Left renal cortex interstitium (tissue), 4 donors: ENCODE results near the gene TTC22. TPM values are rescaled to one million over a fixed set of nuclear protein-coding genes. Genes with fewer than 3 reads are reported as not detected.

Experiments used
- DNase-seq, 4 donors: peaks; one replicate each; pipeline ENCODE4 v3.0.0-alpha.2; 2013; ENCODE audit warnings: low read depth in 4 of 4, low spot score in 2 of 4, missing footprints in 1 of 4
- polyA plus RNA-seq, 4 donors: library from polyadenylated mRNA; unstranded; fragments of 120-200 nt; gene quantifications; one replicate each; pipeline ENCODE4 v1.2.1, GENCODE V29; 2013; ENCODE audit not compliant: insufficient read length in 4 of 4

TTC22 gene
- polyA plus RNA-seq, 4 donors: 4.8 to 8.8 (median 7.3) TPM

DNA sequence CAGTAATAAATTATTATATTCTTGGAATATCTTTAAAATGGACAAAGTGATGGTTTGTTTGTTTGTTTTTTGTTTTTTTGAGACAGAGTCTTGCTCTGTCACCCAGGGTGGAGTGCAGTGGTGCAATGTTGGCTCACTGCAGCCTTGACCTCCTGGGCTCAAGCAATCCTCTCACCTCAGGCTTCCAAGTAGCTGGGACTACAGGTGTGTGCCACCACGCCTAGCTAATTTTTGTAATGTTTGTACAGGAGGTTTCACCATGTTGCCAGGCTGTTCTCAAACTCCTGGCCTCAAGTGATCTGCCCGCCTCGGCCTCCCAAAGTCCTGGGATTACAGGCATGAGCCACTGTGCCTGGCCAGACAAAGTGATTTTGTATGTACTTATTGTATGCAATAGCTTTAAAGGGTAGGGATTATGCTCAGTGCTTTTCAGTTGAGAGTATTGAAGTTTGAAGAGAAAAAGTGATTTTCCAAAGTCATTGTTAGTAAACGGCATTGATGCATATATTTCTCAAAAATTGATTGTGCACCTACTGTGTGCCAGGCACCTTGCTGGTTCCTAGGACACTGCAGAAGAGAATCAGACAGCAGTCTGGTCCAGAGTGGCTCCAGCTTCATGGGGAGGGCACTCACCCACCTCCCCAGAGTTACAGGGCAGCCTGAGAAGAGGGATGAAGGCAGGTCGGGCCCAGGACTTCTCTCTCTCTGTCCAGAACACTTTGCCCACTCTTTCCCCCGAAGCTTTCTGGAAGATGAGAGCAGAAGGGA, 34.2 kb upstream of the TTC22 start:
- DNase-seq: no peak

DNA sequence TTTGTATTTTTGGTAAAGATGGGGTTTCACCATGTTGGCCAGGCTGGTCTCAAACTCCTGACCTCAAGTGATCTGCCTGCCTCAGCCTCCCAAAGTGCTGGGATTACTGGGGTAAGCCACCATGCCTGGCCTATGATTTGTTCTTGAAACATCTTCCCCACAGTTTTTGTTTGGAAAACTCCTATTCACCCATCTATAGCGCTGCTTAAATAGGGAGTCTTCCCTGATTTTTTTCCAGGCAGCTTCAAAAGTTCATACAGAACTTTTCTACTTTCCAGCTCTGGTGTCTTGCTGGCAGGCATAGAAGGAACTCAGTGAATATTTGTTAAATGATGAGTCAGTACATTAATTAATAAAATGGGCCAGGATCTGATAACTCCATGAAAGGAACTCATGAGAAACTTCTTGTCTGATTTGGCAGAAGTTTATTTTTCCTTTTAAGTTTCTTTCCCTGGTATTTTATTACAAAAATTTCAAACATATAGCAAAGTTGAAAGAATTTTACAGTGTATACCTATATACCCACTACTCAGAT, 33.0 kb upstream of the TTC22 start:
- DNase-seq: no peak

GRCh38 chr1:54833121-54833520, 32.0 kb upstream of the TTC22 start:
- DNase-seq: no peak

GRCh38 chr1:54826226-54826816, 25.2 kb upstream of the TTC22 start:
- DNase-seq: no peak

GRCh38 chr1:54825696-54826095, 24.6 kb upstream of the TTC22 start:
- DNase-seq: no peak

GRCh38 chr1:54823670-54824069, 22.5 kb upstream of the TTC22 start:
- DNase-seq: no peak

DNA sequence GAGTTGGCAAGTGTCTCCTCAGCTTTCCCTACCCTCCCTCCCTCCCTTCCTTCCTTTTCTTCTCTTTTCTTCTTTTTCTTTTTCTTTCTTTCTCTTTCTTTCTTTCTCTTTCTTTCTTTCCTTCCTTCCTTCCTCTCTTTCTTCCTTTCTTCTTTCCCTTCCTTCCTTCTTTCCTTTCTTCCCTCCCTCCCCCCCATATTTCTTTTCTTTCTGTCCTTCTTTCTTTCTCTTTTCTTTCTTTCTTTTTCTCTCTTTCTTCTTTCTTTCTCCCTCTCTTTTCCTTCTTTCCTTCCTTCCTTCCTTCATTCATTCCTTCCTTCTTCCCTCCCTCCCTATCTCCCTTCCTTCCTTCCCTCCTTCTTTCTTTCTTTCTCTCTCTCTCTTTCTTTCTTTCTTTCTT, 18.6 kb upstream of the TTC22 start:
- DNase-seq: no peak

GRCh38 chr1:54819195-54819536, 18.0 kb upstream of the TTC22 start:
- no peak for DNase-seq

- no peak for DNase-seq
Observed at GRCh38 chr1:54818461-54819194, 17.5 kb upstream of the TTC22 start.

GRCh38 chr1:54816951-54817350, 15.8 kb upstream of the TTC22 start:
- no peak for DNase-seq

GRCh38 chr1:54816130-54816529, 15.0 kb upstream of the TTC22 start:
- DNase-seq: no peak

- DNase-seq: no peak
Observed at GRCh38 chr1:54815086-54815876, 14.2 kb upstream of the TTC22 start.

- DNase-seq: no peak
Observed at GRCh38 chr1:54814571-54814970, 13.4 kb upstream of the TTC22 start.

DNA sequence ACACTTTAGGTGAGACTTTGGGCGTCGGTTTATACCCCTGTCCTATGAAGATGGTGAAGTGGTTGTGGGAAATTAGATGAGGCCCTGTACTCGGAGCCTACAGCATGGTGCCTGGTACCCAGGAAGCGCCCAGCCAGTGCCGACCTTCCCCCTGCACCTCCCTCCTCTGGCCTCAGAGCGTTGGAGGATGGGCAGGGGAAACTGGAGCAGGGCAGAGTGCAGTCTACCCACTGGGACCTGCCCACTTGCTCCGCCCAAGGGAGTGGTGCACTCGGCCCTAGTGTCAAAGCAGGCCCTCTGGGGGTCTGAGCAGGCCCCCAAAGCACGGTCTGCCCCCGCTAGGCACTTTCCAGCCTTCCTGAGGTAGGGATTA, 13.0 kb upstream of the TTC22 start:
- DNase-seq: no peak

GRCh38 chr1:54813485-54814125, 12.5 kb upstream of the TTC22 start:
- no peak for DNase-seq

GRCh38 chr1:54812801-54813484, 11.8 kb upstream of the TTC22 start:
- DNase-seq: no peak

GRCh38 chr1:54811739-54812655, 10.9 kb upstream of the TTC22 start:
- no peak for DNase-seq

DNA sequence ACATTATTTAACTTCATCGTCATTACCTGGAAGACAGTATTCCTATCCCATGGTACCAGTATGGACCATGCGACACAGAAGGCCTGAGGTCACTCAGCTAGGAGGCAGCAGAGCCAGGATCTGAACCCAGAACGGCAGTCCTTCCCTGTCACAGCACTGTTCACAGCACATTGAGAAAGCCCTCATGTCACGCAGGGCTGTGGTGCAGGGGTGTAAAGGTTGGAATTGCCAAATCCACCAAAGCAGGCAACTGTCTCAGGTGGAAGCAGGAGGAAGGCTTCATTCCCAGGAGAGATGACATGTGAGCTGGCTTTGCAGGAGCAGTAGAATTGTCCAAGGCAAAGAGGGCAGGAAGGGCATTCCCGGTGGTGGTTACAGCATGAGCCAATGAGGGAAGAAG, 9.9 kb upstream of the TTC22 start:
- no peak for DNase-seq
